ENCODE results near the gene CASP8AP2.
"Not testable (repeated sequence)": the region's sequence is repeated elsewhere in the genome, so short reads cannot be mapped to it uniquely, and the experiment has no call there.

CASP8AP2 gene

DNA sequence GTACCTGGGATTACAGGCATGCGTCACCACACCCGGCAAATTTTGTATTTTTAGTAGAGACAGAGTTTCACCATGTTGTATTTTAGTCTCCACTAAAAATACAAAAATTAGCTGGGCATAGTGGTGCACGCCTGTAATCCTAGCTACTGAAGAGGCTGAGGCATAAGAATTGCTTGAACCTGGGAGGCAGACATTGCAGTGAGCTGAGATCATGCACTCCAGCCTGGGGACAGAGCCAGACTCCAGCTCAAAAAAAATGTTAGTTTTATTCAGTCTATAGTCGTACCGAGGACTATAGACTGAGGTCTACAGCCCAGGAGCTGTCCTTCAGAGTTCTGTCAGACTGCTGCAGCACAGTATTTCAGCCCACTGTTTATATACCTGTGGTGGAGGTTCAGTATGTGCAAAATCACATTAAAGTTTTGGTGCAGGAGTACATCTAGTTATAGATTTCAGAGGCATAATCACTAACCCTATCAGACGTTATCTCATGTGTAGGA, 3.6 kb upstream of the CASP8AP2 start:
- no peak for DNase-seq

DNA sequence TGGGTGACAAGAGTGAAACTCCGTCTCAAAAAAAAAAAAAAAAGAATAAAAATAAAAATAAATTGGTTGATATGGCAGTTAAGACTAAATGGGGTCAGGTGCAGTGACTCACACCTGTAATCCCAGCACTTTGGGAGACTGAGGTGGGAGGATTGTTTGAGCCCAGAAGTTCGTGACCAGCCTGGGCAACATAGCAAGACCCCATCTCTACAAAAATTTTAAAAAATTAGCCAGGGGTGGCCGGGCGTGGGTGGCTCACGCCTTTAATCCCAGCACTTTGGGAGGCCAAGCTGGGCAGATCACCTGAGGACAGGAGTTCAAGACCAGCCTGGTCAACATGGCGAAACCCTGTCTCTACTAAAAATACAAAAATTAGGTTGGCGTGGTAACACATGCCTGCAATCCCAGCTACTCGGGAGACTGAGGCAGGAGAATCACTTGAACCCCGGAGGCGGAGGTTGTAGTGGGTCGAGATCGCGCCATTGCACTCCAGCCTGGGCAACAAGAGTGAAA, 1.1 kb upstream of the CASP8AP2 start:
- DNase-seq, result not testable (repeated sequence)

DNA sequence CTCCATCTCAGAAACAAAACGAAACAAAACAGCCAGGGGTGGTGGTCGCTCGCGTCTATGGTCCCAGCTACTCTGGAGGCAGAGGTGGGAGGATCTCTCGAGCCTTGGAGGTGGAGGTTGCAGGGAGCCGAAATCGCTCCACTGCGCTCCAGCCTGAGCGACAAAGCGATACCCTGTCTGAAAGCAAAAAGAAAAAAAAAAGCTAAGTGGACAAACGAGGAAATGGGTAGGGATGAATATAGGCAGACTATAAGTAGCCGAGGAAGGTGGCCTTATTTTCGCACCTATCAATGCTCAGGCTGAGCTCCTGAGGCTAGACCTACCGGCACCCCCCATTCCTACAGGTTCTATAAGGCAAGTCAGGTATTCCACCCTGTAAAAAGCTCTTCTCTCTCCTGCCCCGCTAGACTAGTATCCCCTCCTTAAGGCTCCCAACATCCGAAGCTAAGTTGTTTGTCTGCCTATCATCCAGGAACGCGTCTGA, 650 bp upstream of the CASP8AP2 start:
- DNase-seq, result no peak

DNA sequence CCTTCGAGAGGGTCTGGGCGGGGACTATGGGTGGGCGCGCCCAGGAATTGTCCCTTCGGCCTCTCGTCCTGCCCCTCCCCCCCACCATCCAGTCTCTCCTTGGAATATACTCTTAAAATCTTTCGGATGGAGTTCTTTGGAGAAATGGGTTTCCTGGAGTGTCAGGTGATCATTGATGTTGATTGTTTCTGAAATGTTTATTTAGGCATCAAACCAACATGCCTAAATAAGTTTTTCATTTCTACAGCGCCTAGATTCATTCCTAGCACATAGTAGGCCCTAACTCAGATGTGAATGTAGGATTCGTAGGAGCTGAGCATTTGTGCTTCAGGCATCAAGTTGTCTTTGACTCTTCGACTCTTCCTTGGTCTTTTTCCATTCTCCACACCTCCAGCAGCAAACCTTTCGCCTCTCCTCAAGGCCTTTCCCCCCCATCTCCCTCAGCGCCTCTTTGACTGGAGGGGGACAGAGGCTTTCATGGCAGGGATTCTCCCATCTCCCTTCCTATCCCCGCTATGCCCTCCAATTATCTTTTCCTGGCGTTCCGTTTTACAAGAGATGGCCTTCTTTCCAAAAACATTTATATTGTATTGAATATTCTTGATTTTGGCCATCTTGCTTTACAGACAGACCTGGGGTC, 610 bp downstream of the CASP8AP2 start:
- no peak for DNase-seq

DNA sequence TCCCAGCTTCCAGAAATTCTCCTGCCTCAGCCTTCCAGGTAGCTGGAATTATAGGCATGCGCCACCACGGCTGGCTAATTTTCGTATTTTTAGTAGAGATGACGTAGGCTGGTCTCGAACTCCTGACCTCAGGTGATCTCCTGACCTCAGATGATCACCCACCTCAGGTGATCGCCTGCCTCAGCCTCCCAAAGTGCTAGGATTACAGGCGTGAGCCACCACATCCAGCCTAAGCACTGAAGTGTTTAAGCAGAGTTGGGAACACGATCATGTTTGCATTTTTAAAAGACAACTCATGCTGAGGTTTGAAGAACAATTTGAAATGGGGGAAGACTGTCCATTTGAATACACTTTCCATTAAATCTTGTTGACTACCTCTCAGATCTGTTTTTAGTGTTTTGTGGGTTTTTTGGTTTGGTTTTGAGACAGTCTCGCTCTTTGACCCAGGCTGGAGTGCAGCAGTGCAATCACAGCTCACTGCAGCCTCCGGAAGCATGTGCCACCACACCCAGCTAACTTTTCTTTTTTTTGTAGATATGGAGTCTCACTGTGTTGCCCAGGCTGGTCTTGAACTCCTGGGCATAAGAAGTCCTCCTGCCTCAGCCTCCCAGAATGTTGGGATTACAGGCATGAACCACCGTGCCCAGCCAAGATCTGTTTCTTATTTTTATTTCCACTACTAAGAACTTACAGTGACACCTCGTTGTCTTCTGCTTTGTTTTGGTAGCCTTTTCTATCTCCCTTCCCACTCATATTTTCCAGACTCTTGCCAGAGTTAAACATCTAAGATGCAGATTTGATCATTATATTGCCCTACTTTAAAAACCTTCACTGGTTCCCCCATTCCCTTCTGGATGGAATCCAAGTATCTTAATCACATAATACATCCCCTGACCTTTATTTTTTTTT, 5.5 kb downstream of the CASP8AP2 start:
- no peak for DNase-seq

DNA sequence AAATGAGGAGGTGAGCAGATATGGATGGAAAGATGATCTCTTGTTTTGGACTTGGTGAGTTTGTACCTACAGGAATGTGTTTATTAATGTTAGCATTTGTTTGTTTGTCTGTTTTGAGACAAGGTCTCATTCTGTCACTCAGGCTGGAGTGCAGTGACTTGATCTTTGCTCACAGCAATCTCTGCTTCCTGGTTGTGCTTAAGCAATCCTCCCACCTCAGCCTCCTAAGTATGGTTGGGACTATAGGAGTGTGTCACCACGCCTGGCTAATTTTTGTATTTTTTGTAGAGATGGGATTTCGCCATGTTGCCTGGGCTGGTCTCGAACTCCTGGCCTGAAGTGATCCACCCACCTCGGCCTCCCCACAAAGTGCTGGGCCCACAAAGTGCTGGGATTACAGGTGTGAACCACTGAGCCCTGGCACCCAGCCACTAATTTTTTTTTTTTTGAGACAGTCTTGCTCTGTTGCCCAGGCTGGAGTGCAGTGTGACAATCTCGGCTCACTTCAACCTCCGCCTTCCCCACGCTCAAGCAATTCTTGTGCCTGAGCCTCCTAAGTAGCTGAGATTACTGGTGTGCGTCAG, 7.1 kb downstream of the CASP8AP2 start:
- no peak for DNase-seq

DNA sequence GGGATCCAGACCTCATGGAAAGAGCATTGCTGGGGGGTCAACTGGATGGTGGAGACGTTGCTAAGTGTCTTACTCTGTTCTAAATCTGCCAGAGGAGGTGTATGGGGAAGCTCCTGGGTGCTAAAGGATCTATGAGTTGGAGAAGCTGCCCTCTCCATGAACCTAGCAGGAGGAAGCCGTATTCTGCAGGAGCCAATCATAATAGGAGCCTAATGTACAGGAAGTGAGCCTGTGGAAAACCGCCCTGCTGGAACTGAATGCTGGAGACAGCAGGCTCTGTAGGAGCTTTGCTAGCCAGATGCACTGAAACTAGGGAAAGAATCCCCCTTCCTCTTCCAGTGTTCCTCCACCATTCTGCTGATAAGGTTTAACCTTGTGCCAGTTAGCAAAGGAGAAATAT, 10.9 kb downstream of the CASP8AP2 start:
- DNase-seq, result no peak

DNA sequence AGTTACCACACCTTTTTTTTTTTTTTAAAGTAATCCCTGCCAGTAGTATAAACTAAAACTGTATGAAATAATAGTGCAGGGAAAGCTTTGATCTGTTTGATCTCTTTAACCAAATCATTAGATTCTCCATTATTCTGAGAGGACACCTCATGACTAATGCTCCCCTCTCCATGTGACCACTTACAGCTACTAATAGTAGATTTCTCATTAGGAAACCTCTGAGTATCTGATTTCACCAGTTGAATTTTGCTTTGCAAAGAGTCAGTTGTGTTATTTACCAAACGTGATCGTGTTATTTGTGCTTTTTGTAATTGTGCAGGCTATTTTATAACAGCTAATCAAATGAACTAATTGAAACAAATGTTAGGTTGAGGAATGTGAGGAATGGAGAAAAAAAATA, 12.5 kb downstream of the CASP8AP2 start:
- DNase-seq, result no peak

DNA sequence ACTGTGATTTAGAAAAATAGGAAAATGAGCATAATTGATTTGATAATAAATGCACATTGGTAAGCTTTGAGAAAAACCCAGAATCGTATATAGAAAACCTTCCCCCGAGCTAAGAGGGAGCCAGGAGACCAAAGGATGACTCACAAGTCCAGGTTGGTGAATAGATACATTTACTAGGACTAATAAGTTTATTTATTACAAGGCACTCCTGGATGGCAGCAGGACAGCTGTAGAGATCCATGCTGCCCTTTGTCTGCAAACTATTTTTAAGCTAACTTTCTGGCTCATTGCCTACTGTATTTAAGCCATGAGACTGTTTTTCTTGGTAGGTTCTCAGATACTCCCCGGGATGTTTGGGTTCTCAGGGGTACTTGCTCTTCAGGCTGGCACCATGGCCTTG, 13.4 kb downstream of the CASP8AP2 start:
- DNase-seq, result no peak

DNA sequence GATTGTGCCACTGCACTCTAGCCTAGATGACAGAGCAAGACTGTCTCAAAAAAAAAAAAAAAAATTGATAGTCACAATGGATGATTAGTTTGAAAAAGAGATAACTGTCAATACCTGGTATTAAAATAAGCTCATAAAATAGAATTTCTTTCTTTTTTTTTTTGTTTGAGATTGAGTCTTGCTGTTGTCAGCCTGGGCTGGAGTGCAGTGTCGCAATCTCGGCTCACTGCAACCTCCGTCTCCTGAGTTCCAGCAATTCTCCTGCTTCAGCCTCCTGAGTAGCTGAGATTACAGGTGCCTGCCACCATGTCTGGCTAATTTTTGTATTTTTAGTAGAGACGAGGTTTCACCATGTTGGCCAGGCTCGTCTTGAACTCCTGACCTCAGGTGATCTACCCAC, 17.8 kb downstream of the CASP8AP2 start:
- not testable (repeated sequence) for DNase-seq

DNA sequence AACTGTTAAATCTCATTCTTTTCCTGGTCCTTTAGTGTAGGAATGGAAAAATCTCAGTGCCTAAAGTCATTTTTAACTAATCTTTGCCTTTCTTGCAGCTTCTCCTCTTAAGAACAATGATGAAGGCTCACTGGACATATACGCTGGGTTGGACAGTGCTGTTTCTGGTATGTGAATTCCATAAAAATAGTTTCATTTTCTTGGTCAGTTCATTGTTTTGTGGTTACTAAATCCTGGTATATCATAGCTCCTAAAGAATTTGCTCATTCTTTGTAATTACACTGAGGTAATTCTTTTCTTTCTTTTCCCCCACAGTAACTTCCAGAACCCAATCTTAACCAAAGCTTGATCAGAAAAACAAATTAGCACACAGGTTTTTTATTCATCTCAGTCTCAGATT, 23.4 kb downstream of the CASP8AP2 start:
- no peak for DNase-seq

DNA sequence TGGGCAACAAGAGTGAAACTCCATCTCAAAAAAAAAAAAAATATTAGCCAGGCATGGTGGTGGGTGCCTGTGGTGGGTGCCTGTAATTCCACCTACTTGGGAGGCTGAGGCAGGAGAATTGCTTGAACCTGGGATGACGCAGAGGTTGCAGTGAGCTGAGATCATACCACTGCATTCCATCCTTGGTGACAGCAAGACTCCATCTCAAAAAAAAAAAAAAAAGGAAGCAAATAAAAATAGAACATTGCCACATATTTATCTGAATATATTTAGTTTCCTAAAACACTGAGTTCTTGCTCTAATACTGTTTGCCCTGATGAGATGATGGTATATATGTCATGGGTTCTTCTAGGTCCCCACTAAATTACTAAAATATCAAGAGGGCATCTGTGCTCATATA, 28.4 kb downstream of the CASP8AP2 start:
- DNase-seq, result no peak

DNA sequence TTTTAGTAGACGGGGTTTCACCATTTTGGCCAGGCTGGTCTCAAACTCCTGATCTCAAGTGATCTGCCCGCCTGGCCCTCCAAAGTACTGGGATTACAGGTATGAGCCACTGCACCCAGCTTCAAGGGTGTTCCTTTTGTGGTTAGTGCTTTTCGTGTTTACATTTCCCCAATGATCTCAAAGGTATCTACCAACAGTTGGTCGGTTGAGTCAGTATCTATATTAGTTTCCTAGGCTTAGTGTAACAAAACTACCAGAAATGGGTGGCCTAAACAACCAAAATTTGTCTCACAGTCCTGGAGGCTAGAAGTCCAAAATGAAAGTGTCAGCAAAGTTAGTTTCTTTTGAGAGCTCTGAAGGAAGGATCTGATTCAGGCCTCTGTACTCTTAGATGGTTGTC, 30.1 kb downstream of the CASP8AP2 start:
- no peak for DNase-seq

DNA sequence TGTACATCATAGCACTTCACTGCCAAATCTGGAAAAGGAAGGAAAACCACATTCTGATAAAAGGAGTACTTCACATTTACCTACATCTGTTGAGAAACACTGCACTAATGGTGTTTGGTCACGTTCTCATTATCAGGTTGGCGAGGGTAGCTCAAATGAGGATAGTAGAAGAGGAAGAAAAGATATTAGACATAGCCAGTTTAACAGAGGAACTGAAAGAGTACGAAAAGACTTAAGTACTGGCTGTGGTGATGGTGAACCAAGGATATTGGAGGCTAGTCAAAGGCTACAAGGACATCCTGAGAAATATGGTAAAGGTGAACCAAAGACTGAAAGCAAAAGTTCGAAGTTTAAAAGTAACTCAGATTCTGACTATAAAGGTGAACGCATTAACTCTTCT, 32.6 kb downstream of the CASP8AP2 start:
- no peak for DNase-seq

DNA sequence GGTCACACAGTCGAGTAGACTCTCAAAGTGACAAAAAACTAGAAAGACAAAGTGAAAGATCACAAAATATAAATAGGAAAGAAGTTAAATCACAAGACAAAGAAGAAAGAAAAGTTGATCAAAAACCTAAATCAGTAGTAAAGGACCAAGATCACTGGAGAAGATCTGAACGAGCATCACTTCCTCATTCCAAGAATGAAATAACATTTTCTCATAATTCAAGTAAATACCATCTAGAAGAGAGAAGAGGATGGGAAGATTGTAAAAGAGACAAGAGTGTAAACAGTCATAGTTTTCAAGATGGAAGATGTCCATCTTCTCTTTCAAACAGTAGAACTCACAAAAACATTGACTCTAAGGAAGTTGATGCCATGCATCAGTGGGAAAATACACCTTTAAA, 33.0 kb downstream of the CASP8AP2 start:
- no peak for DNase-seq

DNA sequence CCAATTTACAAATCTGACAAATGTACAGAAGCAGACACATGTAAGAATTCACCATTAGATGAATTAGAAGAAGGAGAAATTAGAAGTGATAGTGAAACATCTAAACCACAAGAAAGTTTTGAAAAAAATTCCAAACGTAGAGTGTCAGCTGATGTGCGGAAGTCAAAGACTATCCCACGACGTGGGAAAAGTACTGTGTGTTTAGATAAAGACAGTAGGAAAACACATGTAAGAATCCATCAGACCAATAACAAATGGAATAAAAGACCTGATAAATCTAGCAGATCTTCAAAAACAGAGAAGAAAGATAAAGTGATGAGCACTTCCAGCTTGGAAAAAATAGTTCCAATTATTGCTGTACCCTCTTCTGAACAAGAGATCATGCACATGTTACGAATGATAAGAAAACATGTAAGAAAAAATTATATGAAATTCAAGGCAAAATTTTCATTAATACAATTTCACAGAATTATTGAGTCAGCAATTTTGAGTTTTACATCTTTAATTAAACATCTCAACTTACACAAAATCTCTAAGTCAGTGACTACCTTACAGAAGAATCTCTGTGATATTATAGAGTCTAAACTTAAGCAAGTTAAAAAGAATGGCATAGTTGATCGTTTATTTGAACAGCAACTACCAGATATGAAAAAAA, 36.5 kb downstream of the CASP8AP2 start:
- no peak for DNase-seq

DNA sequence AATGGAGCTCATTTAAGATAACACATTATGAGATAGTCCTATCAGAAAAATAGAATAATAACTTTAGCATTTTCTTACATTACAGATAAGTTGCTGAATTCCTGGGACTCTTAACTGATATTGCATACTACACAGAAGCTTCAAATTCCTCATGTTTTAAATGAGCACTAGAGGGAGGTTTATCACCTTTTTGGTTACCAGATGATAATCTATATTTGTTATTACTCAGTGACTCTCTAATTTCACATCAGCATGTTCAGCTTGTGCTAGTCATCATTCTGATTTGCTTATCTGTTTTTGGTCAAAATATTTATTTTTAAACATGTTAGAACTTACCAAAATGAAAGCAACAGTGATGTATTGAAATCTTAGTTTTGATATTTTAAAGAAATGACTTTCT, 44.0 kb downstream of the CASP8AP2 start:
- DNase-seq, result no peak

DNA sequence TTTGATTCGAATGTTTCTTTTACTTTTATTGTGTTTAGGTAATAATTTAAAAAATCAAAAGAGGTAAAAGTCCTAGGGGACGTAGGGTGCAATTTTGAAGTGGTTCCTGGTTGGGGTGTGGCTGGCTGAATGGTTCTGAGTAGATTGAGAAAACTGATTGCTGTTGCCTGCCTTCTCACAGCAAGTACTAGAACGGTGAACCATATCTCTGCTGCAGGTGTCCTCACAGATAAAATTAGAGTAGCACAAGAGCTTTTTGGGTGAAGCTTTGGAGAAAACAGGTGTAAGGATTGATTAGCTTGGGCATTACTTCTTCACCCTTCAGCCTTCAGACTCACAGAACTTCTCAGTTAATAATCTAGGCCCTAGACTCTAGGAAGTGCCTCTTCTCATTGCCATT, 44.8 kb downstream of the CASP8AP2 start:
- DNase-seq, result no peak

DNA sequence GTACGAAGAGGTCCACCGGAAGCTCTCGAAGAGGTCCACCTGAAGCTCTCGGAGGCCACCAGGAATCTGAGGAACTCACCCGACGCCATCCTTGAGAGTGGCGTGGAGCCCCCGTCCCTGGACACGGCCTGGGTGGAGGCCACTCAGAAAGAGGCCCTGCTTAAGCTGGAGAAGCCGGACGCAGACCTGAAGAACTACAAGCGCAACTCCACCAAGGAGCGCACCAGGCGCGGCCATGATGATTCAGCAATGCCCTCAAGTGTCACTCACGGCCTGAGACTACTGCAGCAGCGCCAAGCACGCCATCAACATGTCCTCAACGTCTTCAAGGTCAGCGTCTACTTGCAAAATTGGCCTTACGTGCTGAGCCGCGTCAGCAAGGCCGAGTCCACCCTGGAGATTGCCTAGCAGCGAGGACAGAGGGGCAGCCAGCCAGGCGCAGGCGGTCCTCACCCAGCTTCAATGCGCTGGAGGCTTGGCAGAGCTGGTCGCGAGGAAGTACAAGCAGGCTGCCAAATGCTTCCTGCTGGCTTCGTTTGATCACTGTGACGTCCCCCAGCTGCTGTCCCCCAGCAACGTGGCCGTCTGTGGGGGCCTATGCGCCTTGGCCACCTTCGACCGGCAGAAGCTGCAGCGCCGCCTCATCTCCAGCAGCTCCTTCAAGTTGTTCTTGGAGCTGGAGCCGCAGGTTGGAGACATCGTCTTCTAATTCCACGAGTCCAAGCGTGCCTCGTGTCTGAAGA, 56.9 kb downstream of the CASP8AP2 start:
- no peak for DNase-seq

DNA sequence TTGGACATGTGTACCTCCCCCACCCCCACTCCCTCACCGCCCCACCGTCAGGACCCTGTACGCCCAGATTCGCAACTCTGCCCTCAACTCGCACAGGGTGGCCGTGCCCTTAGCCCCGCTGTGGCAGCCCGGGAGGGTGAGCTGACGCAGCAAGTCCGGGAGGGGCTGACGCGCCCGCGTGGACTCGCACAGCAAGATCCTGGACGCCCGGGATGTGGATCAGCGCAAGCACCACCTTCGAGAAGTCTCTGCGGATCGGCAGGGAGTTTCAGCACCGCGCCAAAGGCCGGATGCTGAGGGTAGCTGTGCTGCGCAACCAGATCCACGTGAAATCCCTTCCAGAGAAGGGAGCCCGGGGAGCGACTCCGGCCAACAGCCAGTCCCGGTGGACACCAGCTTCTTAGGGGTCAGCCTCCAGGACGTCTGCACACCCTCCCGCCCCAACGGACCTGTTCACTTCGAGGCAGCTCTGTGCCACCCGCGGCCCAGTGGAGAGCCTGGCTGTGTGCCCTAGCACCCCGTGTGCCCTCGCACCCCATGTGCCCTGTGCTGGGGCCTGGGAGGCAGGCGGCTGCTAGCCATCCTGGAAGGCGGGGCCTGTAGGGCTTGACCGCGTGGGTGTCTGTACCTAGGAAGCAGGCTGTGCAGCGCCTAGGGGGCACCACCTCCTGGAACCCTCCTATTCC, 57.9 kb downstream of the CASP8AP2 start:
- no peak for DNase-seq

DNA sequence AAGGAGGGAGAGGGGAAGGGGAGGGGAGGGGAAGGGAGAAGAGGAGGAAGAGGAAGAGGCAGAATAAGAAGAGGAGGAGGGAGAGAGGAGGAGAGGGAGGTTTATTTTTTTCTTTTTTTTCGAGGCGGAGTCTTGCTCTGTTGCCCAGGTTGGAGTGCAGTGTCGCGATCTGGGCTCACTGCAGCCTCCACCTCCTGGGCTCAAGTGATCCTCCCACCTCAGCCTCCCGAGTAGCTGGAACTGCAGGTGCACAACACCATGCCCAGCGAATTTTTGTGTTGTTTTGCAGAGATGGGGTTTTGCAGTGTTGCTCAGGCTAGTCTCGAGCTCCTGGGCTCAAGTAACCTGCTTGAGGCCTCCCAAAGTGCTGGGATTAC, 58.4 kb downstream of the CASP8AP2 start:
- no peak for DNase-seq

DNA sequence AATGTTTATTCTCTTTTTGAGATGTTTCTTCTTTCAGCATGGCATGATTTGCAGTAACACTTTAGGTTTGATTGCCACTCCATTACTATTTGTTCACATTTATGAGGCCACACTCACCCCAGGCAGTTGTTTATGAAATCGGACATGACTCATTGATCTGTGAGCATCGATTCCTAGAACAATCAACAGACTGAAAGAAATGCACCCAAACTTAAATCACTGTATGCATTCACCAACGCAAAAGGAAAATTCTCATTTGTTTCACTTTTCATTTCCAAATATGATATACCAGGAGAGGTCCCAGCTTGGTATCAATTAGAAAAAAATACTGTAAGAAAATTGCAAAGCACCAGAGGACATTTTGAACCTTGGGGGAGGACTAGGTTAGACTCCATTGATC, 59.2 kb downstream of the CASP8AP2 start:
- no peak for DNase-seq

Data from T1000 (cell line).